HG02678 (cell line): ENCODE measurements around the gene KLF16.

Experiments
- ATAC-seq: cut with Tn5 transposase; IDR thresholded peaks from one replicate; pipeline ENCODE4 v1.9.1; 2021; ENCODE audit warnings: mild to moderate bottlenecking, moderate library complexity; ENCODE audit not compliant: unreplicated experiment

The KLF16 gene

DNA sequence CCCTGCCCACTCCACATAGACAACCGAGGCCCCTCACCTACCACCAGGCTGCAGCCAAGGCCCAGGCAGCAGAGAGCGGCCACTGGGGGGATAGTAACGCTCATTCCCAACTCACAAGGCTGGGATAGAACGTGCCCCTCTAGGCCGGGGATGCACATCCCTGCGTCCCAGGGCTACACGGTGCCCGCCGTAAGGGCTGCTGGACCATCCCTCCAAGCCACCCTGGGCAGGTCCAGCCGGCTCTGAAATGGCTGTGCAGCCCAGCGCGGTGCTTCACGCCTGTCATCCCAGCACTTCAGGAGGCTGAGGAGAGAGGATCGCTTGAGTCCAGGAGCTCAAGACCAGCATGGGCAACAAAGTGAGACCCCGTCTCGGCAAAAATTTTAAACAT is 18.3 kb downstream of the KLF16 start:
- ATAC-seq: no peak

DNA sequence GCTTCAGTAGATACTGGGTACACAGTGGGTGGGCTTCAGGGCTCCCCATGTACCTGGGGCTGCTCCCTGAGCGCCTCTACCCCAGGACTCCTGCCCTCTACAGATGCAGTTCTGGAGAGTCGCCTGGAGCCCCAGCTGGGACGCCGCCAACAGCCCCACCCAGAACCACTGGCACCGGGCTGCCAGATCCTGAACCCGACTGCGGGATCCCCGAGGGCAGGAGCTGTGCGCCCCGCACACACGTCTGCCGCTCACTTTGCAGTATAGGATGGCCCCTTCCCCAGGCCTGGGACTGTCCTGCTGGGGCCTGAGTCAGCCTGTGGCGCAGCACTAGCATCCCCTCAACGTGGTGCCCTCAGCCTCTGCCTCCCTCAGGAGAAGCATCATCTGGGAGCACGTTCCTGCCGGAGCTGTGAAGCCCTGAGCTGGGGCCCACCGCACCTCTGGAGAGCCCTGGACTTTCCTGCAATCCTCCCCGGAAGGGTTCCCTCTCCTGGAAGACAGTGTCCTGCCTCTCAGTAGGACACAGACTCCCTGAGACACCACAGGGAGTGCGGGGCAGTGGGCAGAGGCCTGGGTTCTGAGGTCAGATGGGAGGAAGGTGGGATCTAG is 18.8 kb downstream of the KLF16 start:
- ATAC-seq: no peak

DNA sequence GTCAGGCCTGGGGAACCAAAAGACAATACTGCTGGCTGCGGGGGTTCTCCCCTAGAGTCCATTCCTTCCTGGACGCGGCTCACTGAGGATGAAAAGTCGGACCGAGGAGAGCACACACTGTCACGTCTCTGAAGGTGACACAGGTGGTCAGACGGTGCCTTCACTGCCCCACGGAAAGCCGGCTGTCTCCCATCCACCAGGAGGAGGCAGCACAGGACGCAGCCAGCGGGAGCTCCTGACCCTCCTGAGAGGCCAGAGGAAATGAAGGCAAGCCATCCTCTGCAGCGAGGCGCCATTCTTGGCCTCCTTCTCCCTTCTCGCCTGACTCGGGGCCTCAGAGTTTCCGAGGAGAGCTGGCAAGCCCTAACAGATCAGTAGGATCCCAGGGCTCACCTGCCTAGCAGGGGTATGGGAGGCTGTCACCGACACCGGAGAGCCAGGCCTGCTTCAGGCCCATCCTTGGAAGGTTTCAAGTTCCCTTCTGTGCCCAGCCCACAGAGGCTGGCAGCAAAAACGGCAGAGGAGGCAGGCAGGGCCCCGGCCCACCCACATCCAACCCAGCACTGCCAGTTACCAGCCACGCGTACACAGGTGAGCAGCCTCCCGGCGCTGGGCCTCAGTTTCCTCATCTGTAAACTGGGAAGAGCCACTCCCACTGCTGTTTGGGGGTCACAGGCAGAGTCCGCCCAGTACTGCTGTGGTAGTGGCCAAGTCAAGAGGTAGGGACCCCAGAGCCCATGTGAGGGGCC is 19.6 kb downstream of the KLF16 start:
- no peak for ATAC-seq

DNA sequence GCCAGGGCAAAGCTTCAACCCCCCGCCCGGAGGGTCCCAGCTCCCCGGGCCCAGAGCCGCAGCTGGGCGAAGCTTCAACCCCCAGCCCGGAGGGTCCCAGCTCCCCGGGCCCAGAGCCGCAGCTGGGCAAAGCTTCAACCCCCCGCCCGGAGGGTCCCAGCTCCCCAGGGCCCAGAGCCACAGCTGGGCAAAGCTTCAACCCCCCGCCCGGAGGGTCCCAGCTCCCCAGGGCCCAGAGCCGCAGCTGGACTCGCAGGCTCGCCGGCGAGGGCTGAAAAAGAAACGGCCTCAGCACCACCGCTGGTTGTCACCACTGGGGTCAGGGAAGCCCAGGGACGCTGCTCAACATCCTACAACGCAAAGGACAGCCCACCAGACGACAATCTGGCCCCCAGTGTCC is 20.3 kb downstream of the KLF16 start:
- no peak for ATAC-seq

DNA sequence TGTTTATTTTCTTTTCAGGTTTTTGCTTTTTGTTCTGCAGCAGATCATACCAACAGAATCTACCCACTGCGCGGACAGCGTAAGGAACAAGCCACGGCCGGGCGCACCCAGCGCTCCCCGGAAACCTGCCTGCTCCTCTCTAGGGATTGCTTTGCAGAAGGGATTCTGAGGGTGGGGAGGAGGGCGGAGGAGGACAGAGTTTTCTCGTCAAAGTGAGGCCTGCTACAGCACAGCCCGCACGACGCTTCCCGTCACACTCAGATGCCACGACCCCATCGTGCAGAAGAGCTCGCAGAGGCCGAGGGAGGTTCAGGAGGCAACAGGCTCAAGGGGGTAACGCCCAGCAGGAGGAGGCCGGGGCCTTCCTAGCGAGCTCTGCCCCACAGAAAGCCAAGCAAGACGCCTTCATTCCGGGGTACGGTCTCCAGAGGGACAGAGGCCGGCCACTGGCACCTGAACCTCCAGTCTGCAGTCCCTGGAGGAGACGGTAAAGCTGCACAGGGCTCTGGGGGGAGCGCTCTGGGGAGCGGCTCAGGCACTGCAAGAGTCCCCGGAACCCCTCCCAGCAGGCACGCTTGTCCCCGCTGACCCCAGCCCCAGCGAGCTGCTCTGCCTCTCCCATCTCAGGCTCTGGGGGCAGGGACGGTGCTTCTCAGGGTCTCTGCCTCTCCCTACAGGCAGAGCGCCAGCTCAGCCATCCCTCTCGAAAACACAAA is 22.0 kb downstream of the KLF16 start:
- no peak for ATAC-seq

DNA sequence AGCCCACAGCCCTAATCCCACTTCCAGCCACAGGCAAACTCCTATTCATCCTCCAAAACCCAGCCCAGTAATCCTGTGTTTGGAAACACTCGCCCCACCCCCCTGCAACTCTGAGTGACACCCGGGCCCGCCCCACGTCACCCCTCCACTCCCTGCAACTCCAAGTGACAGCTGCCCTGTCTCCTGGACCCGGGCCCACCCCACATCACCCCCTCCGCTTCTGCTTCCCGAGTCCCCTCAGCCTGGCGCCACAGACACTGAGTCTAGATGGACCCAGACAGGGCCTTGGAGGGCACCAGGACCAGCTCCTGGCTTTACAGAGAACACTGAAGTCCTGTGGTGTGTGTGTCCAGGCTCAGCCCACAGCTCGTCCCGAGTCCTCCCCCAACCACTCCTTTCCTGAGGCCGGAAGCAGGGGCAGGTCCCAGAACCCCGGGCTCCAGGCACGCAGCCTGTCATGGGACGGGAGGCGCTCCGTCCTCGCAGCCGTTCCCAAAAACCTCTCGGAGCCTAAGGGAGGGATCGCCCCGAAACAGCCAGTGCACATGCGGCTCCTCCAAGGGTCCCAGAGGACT is 22.8 kb downstream of the KLF16 start:
- ATAC-seq: no peak

DNA sequence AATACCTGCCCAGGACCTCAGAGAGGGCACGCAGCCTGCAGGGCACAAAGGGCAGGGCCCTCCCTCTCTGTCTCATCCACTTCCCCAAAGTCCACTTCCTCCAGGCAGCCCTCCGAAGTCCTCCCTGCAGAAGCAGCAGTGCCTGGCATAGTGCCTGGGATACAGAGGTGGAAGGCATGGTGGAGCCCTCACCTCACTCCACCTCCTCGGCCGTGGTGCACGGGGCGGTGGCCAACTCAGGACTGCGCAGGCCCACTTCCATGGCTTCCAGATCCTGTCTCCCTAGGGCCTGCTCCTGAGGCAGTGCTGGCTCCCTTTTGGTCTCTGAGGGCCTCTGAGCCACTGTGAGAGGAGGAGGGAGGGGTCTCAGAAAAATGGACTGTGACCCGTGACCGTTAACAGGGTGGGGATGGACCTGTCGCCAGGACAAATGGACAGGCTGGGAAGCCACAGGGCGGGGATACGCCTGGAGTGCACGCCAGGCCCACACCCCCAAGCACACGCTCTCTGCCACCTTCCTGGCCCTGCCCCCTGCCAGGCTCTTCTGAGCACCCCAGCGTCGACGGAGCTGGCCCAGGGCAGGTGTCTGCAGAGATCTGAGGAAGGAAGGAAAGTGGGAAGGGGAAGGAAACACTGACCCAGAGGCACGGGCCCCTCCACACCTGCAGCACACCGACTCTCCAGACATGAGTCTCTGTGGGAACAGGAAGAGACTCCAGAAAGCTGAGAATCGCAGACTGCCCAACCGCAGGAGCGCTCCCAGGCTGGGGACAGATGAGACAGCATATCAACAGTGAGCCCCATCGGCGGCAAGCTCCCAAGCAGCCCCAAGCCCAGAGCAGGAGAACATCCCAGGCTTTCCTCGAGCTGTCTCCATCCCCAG is 23.5 kb downstream of the KLF16 start:
- no peak for ATAC-seq

DNA sequence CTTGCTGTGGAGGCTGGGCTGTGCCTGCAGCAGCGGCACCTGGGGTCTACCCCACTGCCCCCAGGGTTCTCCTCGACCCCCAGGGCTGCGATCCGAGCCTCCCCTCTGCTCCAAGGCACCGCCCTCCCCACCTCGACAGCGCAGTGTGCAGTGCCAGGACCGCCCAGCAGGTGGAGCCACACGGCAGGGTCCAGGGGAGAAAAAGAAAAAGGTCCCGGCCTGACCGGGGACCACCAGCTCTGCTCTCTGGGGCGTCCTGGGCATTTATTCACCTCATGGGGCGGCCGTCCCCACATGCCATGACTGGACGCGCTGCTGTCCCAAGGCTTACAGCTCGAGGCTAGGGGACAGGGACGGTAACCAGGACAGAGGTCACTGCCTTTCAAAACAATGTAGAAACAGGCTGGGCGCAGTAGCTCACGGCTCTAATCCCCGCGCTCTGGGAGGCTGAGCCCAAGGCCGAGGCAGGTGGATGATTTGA is 25.7 kb downstream of the KLF16 start:
- ATAC-seq: no peak

DNA sequence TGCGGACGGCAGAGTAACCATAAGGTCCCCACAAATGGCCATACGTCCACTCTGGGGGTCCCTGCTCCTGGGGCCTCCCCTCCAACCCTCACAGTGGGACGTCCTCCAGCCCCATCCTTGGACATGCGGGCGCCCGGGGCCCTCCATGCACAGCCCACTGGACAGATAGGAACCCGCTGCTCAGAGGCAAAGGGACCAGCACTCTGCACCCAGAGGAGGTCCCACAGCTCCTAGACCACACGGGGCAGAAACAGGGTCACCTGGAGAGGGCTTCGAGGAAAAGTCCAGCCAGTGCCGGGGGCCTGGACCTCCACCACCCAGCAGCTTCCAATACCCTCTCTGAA is 26.2 kb downstream of the KLF16 start:
- no peak for ATAC-seq

DNA sequence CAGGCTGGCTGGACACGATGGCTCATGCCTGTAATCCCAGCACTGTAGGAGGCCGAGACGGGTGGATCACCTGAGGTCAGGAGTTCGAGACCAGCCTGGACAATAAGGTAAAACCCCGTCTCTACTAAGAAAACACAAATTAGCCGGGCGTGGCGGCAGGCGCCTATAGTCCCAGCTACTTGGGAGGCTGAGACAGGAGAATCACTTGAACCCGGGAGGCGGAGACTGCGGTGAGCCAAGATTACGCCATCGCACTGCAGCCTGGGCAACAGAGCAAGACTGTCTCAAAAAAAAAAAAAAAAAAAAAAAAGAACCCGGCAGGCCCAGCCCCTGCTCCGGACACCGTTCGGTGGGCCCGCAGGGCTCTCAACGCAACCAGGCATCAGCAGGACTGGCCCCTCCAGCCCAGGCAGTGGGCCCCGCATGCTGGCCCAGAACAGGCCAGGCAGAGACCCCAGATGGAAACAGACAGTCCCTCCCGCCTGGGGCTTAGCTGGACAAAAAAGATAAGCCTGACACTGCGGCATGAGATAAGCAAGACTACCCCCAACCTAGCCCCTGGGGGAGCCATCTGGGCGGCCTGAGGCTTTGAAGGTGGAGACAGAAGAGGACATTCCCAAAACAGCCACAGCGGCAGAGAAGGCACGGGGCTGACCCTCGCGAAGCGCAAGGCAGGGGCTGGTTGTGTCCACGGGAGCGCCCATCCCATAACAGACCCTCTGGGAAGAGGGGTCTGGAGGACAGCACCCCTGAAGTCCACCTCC is 26.7 kb downstream of the KLF16 start:
- no peak for ATAC-seq

DNA sequence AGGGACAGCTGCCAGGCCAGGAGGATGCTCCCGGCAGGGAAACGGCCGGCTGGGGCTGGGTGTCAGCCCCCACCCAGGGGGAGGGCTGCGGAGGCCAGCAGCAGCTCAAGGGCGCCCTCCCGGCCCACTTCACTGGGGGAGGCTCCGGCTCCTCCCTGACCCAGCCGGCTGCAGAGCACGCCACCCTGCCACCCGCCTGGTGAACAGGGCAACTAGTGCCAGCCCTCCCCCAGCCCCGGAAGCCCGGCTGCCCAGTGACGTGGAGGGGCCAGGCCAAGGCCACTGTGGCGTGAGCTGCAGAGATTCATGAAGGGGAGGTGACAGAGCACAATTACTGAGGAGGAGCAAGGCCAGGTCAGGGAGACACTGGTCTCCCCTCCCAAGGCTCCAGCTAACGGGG is 29.8 kb downstream of the KLF16 start:
- ATAC-seq: no peak

DNA sequence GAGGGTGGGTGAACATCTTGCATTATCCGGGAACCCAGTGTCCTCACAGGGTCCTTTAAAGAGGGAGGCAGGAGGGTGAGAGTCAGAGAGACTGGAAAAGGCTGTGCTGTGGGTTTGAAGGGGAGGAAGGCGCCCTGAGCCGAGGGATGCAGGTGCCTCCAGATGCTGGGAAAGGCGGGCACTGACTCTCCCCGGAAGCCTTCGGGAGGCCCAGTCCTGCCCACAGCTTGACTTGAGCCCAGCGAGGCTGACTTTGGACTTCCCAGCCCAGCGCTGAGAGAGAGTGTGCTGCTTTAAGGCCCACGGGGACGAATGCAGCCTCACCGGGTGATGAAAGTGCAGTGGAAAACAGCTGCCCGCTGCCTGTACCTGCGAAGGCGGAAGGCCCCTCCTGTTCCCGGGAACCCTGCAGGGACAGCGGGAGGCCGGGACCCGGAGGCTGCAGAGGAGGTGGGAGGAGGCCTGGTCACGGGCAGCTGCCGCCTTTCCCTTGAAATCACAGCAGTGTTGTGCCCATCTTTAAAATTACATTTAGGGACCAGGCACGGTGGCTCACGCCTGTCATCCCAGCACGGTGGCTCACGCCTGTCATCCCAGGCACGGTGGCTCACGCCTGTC is 31.2 kb downstream of the KLF16 start:
- no peak for ATAC-seq

DNA sequence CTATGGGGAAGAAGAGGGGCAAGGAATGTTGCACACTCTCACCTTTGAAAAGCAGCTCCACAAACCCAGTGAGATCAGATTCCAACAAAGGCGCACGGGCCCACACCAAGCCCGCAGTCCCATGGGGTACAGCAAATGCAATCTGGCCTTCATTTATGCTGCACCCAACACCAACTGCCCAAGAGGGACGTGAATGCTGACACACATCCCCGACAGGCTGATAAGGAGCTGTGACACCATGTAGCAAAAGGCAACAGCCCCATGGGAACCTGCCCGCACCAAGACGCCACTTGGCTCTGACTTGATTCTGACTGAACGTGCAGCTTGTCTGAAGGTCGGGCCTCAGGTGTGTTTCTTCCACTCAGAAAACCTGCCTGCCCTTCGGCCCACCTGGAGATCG is 32.4 kb downstream of the KLF16 start:
- ATAC-seq: no peak

DNA sequence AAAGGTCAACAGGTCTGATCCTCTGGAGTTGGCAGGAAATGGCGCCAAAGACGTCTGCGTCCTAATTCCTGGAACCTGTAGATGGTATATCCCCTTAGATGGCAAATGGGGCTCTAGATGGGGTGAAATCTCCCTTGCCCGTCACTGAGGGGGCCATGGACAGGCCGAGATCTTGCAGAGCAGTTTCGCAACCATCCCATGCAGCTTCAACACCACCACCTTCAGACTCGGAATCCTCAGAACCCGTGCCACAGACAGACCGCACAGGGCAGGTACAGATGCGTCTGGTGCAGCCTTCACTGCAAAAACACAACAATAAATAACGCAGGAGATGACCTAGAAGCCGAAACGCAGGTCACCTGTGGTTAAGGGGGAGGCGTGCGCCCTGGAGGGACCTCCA is 32.8 kb downstream of the KLF16 start:
- ATAC-seq: no peak

DNA sequence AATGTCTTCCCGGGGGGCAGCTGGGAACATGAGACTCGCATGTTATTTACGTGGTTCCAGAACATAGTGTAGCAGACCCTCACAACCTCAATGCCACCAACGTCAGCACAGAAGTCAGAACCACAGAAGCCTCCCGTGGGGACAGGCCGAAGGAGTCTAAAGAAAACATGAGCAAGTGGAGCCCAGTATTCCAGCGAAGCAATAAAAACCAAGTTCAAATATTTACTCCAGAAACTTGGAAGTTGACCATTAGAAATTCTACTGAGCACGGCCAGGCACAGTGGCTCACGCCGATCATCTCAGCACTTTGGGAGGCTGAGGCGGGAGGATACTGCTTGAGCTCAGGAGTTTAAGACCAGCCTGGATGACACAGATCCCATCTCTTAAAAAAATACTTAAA is 33.4 kb downstream of the KLF16 start:
- no peak for ATAC-seq

DNA sequence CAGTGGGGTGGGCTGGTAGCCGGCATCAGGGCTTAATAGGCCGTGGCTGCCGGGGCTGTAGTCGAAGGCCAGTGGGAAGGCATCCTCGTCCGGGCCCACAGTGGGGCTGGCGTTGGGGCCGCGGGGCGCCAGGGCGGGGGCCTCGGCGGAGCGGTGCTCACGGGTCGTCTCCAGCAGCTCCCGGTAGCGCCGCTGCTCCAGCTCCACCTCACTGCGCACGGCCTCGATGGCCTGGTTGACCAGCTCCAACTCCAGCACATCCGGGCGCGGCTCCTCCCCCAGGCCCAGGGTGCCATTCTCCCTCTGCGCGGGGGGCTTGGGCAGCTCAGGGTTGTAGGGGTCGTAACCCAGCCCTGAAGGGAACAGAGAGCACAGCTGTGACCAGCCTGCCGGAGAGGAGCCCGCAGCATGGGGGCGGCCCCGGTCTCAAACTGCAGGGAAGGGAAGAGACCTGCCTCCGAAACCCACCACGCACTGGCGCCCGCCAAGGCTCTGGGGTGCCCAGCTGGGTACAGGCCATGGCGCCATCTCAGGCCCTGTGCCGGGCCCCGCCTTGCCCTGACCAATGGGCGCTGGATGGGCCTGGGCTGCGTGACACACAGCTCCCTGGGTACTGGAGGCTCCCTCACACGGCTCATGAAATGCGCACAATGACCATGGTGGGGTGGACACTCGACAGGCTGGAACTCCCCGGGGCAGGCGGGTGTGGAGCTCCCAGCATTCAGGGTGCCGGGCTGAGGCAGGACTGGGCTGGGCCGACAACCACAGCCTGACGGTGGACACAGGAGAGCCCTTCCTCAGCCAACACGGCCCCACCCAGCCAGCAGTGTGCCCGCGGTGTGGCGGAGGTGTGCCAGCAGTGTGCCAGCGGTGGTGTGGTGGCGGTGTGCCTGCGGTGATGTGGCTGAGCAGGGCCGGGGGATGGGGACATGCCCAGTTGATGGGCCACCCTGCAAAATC is 34.8 kb downstream of the KLF16 start:
- no peak for ATAC-seq

DNA sequence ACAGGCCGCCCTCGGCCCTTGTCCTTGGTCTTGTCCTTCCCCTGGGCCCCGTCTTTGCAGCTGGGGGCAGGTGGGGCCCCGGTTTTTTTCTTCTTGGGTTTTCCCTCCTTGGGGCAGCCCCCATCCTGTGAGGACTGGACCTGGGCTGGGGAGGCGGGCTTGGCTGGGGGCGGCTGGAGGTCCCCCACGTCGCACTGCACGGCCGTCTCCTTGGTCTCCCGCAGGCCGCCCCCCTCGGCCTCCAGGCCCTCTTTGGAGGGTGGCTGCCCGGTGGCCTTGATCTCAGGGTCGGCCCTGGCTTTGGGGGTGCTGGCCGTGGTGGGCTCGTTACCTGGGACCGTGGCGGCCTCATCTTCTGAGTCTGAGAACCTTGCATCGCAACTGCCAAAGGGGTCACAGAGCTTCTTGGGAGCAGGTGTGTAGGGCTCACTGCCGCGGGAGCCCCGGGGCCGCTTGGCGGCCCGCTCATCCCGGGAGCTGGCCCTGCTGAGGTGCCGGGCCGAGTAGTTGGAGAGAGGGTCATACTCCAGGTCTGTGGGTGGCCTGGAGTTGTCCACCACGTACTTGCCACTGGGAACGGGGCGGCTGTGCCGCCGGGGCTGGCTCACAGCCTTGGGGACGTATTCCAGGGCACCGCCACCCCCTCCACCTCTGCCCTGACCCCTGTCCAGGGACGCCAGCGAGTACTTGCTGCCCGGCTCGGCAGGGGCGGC is 35.7 kb downstream of the KLF16 start:
- no peak for ATAC-seq
